Stimulated activated CD4-positive, alpha-beta T cell treated with anti-CD3 and anti-CD28 coated beads, Interleukin-12 subunit alpha, Interleukin-12 subunit beta, amount 100 ng/mL, for 4 hours (primary cell): ENCODE data around the gene CEND1.
A peak's percentile ranks its signal among the peaks of the same experiment; 100 is the strongest.
"Not testable (repeated sequence)": the region's sequence is repeated elsewhere in the genome, so short reads cannot be mapped to it uniquely, and the experiment has no call there.

Experiments
- DNase-seq: peaks from one replicate; pipeline ENCODE4 v3.0.0-alpha.2; 2020

Gene CEND1

DNA sequence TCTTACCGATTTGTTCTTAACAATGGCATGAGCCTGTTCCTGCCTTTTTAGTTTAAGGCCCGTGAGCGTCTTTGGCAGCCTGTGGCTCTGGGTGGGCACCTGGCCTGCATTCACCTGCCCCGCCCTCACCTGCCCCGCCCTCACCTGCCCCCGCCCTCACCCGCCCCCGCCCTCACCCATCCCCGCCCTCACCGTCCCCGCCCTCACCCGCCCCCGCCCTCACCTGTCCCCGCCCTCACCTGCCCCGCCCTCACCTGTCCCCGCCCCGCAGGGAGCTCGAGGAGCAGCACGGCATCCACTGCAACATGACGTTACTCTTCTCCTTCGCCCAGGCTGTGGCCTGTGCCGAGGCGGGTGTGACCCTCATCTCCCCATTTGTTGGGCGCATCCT, 26.8 kb downstream of the CEND1 start:
- no peak for DNase-seq

- no peak for DNase-seq
These were observed 27.3 kb downstream of the CEND1 start for GRCh38 chr11:762421-763072.

DNA sequence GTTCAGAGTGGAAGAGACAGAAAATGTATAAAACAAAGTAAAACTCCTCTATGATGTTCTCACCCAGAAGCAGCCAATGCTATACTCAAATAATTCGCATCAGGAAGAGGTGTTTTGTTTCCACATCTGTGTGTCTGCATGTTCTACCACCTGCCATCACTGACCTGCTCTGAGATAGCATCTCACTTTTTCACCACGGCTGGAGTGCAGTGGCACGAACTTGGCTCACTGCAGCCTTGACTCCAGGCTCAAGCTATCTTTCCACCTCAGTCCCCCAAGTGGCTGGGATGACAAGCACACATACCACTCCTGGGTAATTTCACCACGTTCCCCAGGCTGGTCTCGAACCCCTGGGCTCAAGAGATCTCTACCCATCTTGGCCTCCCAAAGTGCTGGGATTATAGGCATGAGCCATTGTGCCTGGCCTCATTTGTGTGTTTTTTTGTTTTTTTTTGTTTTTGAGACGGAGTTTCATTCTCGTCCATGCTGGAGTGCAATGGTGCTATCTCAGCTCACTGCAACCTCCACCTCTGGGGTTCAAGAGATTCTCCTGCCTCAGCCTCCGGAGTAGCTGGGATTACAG, 28.3 kb downstream of the CEND1 start:
- no peak for DNase-seq

- DNase-seq = no peak
These were observed 29.7 kb downstream of the CEND1 start for GRCh38 chr11:760236-760635.

- no peak for DNase-seq
These were observed 40.2 kb downstream of the CEND1 start for GRCh38 chr11:749731-750130.

GRCh38 chr11:748007-748359, 41.9 kb downstream of the CEND1 start:
- no peak for DNase-seq

- peak; percentile 87 for DNase-seq
These were observed 42.5 kb downstream of the CEND1 start, which contains the start of gene TALDO1 for GRCh38 chr11:747158-748006. Gene TALDO1, plus strand, starts transcription at chr11:747464. Its CDS starts 18 bp downstream, at chr11:747482.

DNA sequence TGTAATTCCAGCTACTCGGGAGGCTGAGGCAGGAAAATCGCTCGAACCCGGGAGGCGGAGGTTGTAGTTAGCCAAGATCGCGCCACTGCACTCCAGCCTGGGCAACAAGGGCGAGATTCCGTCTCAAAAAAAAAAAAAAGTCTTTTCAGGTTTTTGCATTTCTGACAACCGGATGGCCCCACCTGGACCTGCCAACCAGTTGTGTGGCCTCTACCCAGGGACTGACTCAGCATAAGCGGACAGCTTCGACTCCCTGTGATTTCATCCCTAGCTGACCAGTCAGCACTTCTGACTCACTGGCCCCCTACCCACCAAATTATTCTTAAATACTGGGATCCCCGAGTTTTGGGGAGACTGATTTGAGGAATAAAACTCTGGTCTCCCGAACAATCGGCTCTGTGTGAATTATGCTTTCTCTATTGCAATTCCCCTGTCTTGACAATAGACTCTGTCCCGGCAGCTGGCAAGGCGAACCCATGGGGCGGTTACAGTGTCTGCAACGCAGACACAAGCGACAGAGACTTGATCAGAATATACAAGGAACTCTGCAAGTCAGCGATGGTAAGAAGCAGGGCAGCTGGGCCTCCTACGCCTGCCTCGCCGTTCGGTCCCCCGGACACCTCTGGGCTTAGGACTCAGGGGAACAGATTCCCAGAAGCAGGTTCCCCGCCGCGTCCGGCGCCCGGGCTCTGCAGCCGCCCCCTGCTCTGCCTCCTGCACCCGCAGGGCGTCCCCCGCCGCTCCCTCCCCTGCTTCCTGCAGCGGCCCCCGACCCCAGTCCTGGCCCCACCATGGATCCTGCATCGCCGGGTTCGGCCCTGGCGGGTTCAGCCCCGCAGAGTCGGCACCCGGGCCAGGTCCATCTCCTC, 43.4 kb downstream of the CEND1 start:
- no peak for DNase-seq

DNA sequence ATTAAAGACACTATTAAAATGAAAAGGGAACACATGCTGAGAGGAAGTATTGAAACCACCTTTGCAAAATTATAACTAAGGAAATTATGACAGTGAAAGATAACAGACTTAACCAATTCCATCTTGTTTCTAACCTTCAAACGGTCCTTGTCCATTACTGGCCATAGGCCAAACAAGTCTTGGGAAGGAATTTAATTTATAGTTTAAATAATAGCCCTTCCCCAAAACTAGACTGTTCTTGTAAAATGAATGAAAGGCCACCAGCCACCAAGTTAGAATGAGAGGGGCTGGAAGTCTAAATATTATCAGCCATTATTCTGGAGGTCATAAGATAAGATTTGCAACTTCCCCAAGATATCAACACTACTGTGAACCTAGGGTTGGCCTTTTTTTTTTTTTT, 44.5 kb downstream of the CEND1 start:
- no peak for DNase-seq

DNA sequence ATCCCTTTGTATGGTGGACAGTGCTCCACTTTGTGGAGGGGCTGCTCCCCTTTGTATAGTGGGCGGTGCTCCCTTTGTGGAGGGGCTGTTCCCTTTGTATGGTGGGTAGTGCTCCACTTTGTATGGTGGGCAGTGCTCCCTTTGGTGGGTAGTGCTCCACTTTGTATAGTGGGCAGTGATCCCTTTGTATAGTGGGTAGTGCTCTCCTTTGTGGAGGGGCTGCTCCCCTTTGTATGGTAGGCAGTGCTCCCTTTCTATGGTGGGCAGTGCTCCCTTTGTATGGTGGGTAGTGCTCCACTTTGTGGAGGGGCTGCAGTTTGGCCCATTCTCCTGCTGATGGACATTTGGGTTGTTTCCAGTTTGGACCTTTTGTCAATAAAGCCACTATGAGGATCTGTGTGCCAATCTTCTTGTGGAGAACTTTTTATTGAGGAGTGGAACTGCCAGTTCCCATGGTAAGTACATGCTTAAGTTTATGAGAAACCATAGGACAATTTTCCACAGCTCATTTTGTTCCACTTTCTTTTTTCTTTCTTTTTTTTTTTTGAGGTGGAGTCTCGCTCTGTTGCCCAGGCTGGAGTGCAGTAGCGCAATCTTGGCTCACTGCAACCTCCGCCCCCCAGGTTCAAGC, 47.2 kb downstream of the CEND1 start:
- DNase-seq = no peak

DNA sequence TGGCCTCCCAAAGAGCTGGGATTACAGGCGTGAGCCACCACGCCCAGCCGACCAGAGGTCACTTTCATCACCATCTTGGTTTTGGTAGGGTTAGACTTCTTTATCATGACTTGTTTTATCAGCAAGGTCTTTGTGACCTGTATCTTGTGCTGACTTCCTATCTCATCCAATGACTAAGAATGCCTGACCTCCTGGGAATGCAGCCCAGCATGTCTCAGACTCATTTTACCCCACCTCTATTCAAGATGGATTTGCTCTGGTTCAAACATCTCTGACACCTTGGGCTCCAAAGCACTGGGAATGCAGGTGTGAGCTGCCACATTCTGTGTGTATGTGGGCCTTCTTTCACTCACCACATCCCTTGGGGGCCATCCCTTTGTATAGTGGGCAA, 47.7 kb downstream of the CEND1 start:
- no peak for DNase-seq

DNA sequence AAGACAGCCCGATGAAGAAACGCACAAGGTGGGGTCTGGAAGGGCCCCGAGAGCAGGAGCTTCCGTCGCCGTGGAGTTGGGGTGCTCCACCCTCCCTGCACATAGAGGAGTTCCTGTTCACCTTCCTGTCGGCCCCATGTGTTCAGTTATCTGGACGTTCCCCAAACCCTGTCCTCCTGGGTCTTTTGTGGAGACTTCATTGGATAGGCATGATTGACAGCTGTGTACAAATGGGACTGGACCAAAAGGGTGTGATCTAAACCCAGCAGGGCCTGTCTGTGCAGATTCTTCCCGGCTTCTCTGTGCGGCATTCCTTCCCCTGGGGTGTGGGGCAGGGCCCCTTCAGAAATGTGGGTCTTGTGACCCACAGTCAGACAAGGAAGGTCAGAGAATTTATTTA, 52.0 kb downstream of the CEND1 start:
- DNase-seq = not testable (repeated sequence)

GRCh38 chr11:737366-737765, 52.5 kb downstream of the CEND1 start:
- DNase-seq = no peak
